Measurements from ENCODE around the gene MADCAM1.

GRCh38 chr19:478236-478903, 17.9 kb upstream of the MADCAM1 start:
- TF ChIP-seq CTCF (IDR thresholded peaks at IDR 0.05; ENCODE audit: low read length), result no peak
- no peak for TF ChIP-seq EZH2 (optimal IDR thresholded peaks at IDR 0.05; ENCODE audit: low read depth, low read length)
- TF ChIP-seq EZH2phosphoT487 (IDR thresholded peaks at IDR 0.05; ENCODE audit: low read length), result no peak
